OCI-LY1 (cell line): ENCODE data around the gene PLCB2.
A peak's percentile ranks its signal among the peaks of the same experiment; 100 is the strongest.

Experiments
- H2AFZ ChIP-seq: fragments of 200-600 bp; sonication (generic), shearing (Covaris generic); 2 replicates; pipeline ENCODE4 v1.6.0; 2014; ENCODE audit warnings: antibody characterized with exemption, mild to moderate bottlenecking, low read length
- H3F3A ChIP-seq: fragments of 200-600 bp; sonication (generic), shearing (Covaris generic); 2 replicates; pipeline ENCODE4 v1.6.0; 2014; ENCODE audit warnings: mild to moderate bottlenecking, antibody characterized with exemption, low read length, moderate library complexity; ENCODE audit not compliant: insufficient read depth
- H3K27ac ChIP-seq: fragments of 200-600 bp; sonication (generic); 2 replicates; pipeline ENCODE4 v1.5.1; 2014; ENCODE audit warnings: low read length, mixed run types, mild to moderate bottlenecking, low read depth; ENCODE audit not compliant: poor library complexity, severe bottlenecking
- H3K27me3 ChIP-seq: fragments of 200-600 bp; sonication (generic); 2 replicates; pipeline ENCODE4 v1.6.0; 2014; ENCODE audit warnings: antibody characterized with exemption, mild to moderate bottlenecking, low read length, moderate library complexity; ENCODE audit not compliant: insufficient read depth
- H3K36me3 ChIP-seq: fragments of 200-600 bp; sonication (generic); 2 replicates; pipeline ENCODE4 v1.6.1; 2014; ENCODE audit warnings: mild to moderate bottlenecking, antibody characterized with exemption, low read length, moderate library complexity, mixed read lengths; ENCODE audit not compliant: insufficient read depth
- H3K4me1 ChIP-seq: fragments of 200-600 bp; sonication (generic); 2 replicates; pipeline ENCODE4 v1.5.1; 2014; ENCODE audit warnings: mild to moderate bottlenecking, low read length, moderate library complexity; ENCODE audit not compliant: insufficient read depth, severe bottlenecking
- H3K4me2 ChIP-seq: fragments of 200-600 bp; sonication (generic), shearing (Covaris generic); 2 replicates; pipeline ENCODE4 v1.6.1; 2014; ENCODE audit warnings: low read length
- H3K4me3 ChIP-seq: fragments of 200-600 bp; sonication (generic); 2 replicates; pipeline ENCODE4 v1.5.1; 2014; ENCODE audit warnings: low read length, low read depth, mild to moderate bottlenecking, mixed read lengths; ENCODE audit not compliant: poor library complexity, severe bottlenecking
- H3K79me2 ChIP-seq: fragments of 200-600 bp; shearing (Covaris generic); 2 replicates; pipeline ENCODE4 v1.6.1; 2016; ENCODE audit warnings: mixed run types, low read length, mixed read lengths; ENCODE audit not compliant: insufficient read depth
- H3K9ac ChIP-seq: fragments of 200-600 bp; sonication (generic), shearing (Covaris generic); 2 replicates; pipeline ENCODE4 v1.6.1; 2014; ENCODE audit warnings: mild to moderate bottlenecking, low read length, mixed read lengths
- H3K9me2 ChIP-seq: fragments of 200-600 bp; sonication (generic), shearing (Covaris generic); 2 replicates; pipeline ENCODE4 v1.6.1; 2014; ENCODE audit warnings: low read depth, mild to moderate bottlenecking, low read length, mixed read lengths
- H3K9me3 ChIP-seq: fragments of 200-600 bp; shearing (Covaris generic); 2 replicates; pipeline ENCODE4 v1.6.1; 2014; ENCODE audit warnings: low read length, mixed read lengths
- H4K20me1 ChIP-seq: fragments of 200-600 bp; sonication (generic), shearing (Covaris generic); 2 replicates; pipeline ENCODE4 v1.6.0; 2016; ENCODE audit warnings: mild to moderate bottlenecking, low read length; ENCODE audit not compliant: insufficient read depth
- EZH2 ChIP-seq: fragments of 200-600 bp; sonication (generic), shearing (Covaris generic); IDR thresholded peaks from 2 replicates; pipeline ENCODE4 v1.8.0; 2017; ENCODE audit warnings: borderline replicate concordance, mixed run types, mild to moderate bottlenecking, antibody characterized with exemption, low read length, moderate library complexity, mixed read lengths
- TF ChIP-seq, protein P1 (sequence below): fragments of 200-600 bp; sonication (generic), shearing (Covaris generic); IDR thresholded peaks from 2 replicates; pipeline ENCODE4 v1.5.1; 2017; ENCODE audit warnings: mild to moderate bottlenecking, antibody characterized with exemption, low read length, moderate library complexity, mixed read lengths

PLCB2 gene

DNA sequence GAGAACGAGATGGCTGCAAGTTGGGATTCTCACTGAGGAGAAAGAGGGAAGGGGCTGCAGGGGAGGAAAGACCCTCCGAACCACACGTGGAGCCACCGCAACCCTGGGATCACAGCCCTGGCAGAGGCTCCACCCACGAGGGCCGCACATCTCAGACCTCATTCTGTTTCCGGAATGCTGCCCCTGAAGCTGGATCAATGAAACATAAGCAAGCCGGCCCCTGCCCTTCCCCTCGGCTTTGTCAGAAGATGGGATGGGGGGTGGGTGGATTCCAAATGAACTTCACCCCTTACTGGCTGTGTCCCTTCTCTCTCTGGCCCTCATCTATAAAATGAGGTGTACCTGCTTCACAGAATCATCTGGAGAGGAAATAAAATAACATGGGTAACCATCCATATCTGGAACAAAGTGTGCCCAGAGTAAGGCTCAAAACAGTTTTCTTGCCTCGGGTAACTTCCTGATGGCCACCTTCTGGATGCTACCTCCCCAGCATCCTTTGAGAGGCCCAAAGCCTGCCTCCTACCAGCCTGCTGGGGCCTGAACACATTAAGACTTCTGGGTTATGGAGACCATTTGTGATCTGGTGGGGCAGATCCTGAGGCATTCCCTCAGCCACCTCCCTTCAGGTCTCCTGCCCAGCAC, 37.6 kb upstream of the PLCB2 start:
- Histone ChIP-seq H3K4me2 (no peak overlapping the region), H3K4me1 (no peaks in the 10 kb centered on the region)
- TF ChIP-seq, protein P1, sequence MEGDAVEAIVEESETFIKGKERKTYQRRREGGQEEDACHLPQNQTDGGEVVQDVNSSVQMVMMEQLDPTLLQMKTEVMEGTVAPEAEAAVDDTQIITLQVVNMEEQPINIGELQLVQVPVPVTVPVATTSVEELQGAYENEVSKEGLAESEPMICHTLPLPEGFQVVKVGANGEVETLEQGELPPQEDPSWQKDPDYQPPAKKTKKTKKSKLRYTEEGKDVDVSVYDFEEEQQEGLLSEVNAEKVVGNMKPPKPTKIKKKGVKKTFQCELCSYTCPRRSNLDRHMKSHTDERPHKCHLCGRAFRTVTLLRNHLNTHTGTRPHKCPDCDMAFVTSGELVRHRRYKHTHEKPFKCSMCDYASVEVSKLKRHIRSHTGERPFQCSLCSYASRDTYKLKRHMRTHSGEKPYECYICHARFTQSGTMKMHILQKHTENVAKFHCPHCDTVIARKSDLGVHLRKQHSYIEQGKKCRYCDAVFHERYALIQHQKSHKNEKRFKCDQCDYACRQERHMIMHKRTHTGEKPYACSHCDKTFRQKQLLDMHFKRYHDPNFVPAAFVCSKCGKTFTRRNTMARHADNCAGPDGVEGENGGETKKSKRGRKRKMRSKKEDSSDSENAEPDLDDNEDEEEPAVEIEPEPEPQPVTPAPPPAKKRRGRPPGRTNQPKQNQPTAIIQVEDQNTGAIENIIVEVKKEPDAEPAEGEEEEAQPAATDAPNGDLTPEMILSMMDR: no peak
- TF ChIP-seq EZH2: no peak

GRCh38 chr15:40344631-40345120, 36.9 kb upstream of the PLCB2 start:
- no peak overlapping the region for H2AFZ ChIP-seq

More for the DNA sequence above, 37.6 kb upstream of the PLCB2 start:
- H3K79me2 ChIP-seq: no peaks in the 10 kb centered on the region
- no peaks in the 10 kb centered on the region for H3K9me3 ChIP-seq
- H3K27me3 ChIP-seq: no peaks in the 10 kb centered on the region; the same call in 1 of the 2 replicates
- H3K4me3 ChIP-seq: no peak overlapping the region
- H3K36me3 ChIP-seq: no peaks in the 10 kb centered on the region
- no peaks in the 10 kb centered on the region for H3F3A ChIP-seq
- H2AFZ ChIP-seq: no peak overlapping the region
- no peak overlapping the region for H3K27ac ChIP-seq
- no peaks in the 10 kb centered on the region for H4K20me1 ChIP-seq
- no peaks in the 10 kb centered on the region for H3K9me2 ChIP-seq
- H3K9ac ChIP-seq: no peak overlapping the region

GRCh38 chr15:40344217-40344616, 36.5 kb upstream of the PLCB2 start:
- H3K9me2 ChIP-seq: no peaks in the 10 kb centered on the region
- no peak overlapping the region for H2AFZ ChIP-seq
- H4K20me1 ChIP-seq: no peaks in the 10 kb centered on the region
- no peaks in the 10 kb centered on the region for H3K36me3 ChIP-seq
- no peak overlapping the region for H3K4me2 ChIP-seq
- no peak overlapping the region for H3K27ac ChIP-seq
- no peak overlapping the region for H3K4me3 ChIP-seq
- H3F3A ChIP-seq: no peaks in the 10 kb centered on the region
- TF ChIP-seq, protein P1: no peak
- TF ChIP-seq EZH2: no peak
- no peak overlapping the region for H3K9ac ChIP-seq
- no peaks in the 10 kb centered on the region for H3K79me2 ChIP-seq
- no peaks in the 10 kb centered on the region for H3K9me3 ChIP-seq
- H3K27me3 ChIP-seq: no peaks in the 10 kb centered on the region; the same call in 1 of the 2 replicates
- no peaks in the 10 kb centered on the region for H3K4me1 ChIP-seq

More at GRCh38 chr15:40344631-40345120, 36.9 kb upstream of the PLCB2 start:
- Histone ChIP-seq H3K9me3 (no peaks in the 10 kb centered on the region), H3K9me2 (no peaks in the 10 kb centered on the region), H3K4me1 (no peaks in the 10 kb centered on the region), H3K4me3 (no peak overlapping the region), H3K36me3 (no peaks in the 10 kb centered on the region), H3K4me2 (no peak overlapping the region), H3K79me2 (no peaks in the 10 kb centered on the region), H3K9ac (no peak overlapping the region), H3K27ac (no peak overlapping the region), H3F3A (no peaks in the 10 kb centered on the region), H4K20me1 (no peaks in the 10 kb centered on the region), H3K27me3 (no peaks in the 10 kb centered on the region; the same call in 1 of the 2 replicates)
- TF ChIP-seq, protein P1: peak; percentile 84
- no peak for TF ChIP-seq EZH2
